Right ventricle myocardium inferior (tissue), 1 donor: Measurements from ENCODE around the gene TMEM238. TPM values are rescaled to one million over a fixed set of nuclear protein-coding genes. Genes with fewer than 3 reads are reported as not detected.
"Not testable (repeated sequence)": the region's sequence is repeated elsewhere in the genome, so short reads cannot be mapped to it uniquely, and the experiment has no call there.

Source experiments
- ATAC-seq: fragments of 200-7000 bp; cut with Tn5 transposase; one replicate; pipeline ENCODE4 v1.9.1; 2020; ENCODE audit warnings: mild to moderate bottlenecking, moderate library complexity
- DNase-seq: peaks from one replicate; pipeline ENCODE4 v3.0.0; 2021; ENCODE audit errors: missing footprints
- intact Hi-C: fragments of 100-400 bp; cut with DNase I; formaldehyde crosslinking; loops from one replicate; pipeline ENCODE4 v1.11.0; 2022
- total RNA-seq: library from RNA; stranded (reverse); fragmentation: NEBNext Ultra II Directional; extraction: Animal tissue kit (Norgen Biotek cat#: 25700); gene quantifications from one replicate; pipeline ENCODE4 v1.2.1, GENCODE V29; 2021
- donor health status: DM: no; HTN: yes; CAD: no; lungs with severe emphysema.

Gene TMEM238
- total RNA-seq, 1 donor from 2014 or later = 0.24 TPM

- ATAC-seq (no peak), DNase-seq (no peak)
- intact Hi-C loops = no loop called here
Measured at GRCh38 chr19:55347442-55348009, 36.6 kb downstream of the TMEM238 start.

- peak; percentile 21 for ATAC-seq
- no peak for DNase-seq
- intact Hi-C loops = no loop called here
Measured at GRCh38 chr19:55346725-55347441, 37.2 kb downstream of the TMEM238 start.

- DNase-seq (no peak), ATAC-seq (peak; percentile 21)
- intact Hi-C loops = no loop called here
Measured at GRCh38 chr19:55345818-55346724, 38.0 kb downstream of the TMEM238 start.

GRCh38 chr19:55345101-55345817, 38.8 kb downstream of the TMEM238 start:
- intact Hi-C loops = no loop called here
- no peak for DNase-seq
- no peak for ATAC-seq

- intact Hi-C loops = loop anchor here (5.0 kb wide), 1 partner anchor 42 kb away; no protein-coding TSS in a partner anchor
- DNase-seq (no peak), ATAC-seq (no peak)
Measured at GRCh38 chr19:55344444-55344843, 39.6 kb downstream of the TMEM238 start.

- DNase-seq (no peak), ATAC-seq (no peak)
- intact Hi-C loops = loop anchor here (5.0 kb wide), 1 partner anchor 40 kb away; no protein-coding TSS in a partner anchor
Measured at GRCh38 chr19:55341595-55342531, 42.2 kb downstream of the TMEM238 start.

GRCh38 chr19:55341171-55341588, 42.9 kb downstream of the TMEM238 start:
- ATAC-seq = no peak
- intact Hi-C loops = loop anchor here (5.0 kb wide), 1 partner anchor 39 kb away; no protein-coding TSS in a partner anchor
- DNase-seq = peak; percentile 88

- no peak for ATAC-seq
- intact Hi-C loops = loop anchor here (5.0 kb wide), 1 partner anchor 38 kb away; no protein-coding TSS in a partner anchor
Measured at GRCh38 chr19:55340784-55341147, 43.3 kb downstream of the TMEM238 start.

GRCh38 chr19:55339889-55340783, 44.0 kb downstream of the TMEM238 start:
- ATAC-seq (no peak), DNase-seq (no peak)
- intact Hi-C loops = loop anchor here (1.0 to 5.0 kb wide), 2 partner anchors 38 to 45 kb away; partner anchors contain the start of gene RPL28

More at GRCh38 chr19:55340784-55341147, 43.3 kb downstream of the TMEM238 start:
- DNase-seq = no peak

GRCh38 chr19:55339105-55339888, 44.8 kb downstream of the TMEM238 start, which contains the start of gene KMT5C:
Gene KMT5C, plus strand, starts transcription at chr19:55339876. Its CDS starts 2,061 bp downstream, at chr19:55341937.
- intact Hi-C loops = loop anchor here (1.0 kb wide), 1 partner anchor 46 kb away; the partner anchor contains the start of gene RPL28
- DNase-seq = peak; percentile 100
- ATAC-seq = peak; percentile 95

- intact Hi-C loops = no loop called here
Measured at GRCh38 chr19:55336101-55336500, 48.0 kb downstream of the TMEM238 start.

GRCh38 chr19:55333870-55334269, 50.2 kb downstream of the TMEM238 start:
- no peak for DNase-seq
- ATAC-seq = no peak
- intact Hi-C loops = no loop called here

More at GRCh38 chr19:55336101-55336500, 48.0 kb downstream of the TMEM238 start:
- ATAC-seq (no peak), DNase-seq (no peak)

- ATAC-seq, DNase-seq, intact Hi-C loops: not testable (repeated sequence)
Measured at GRCh38 chr19:55329791-55330190, 54.3 kb downstream of the TMEM238 start.
